ENCODE results near the gene CDT1. TPM values are rescaled to one million over a fixed set of nuclear protein-coding genes. Genes with fewer than 3 reads are reported as not detected.

The CDT1 gene
- total and polyA plus RNA-seq, 2 experiments from 2014 or later, result 5.1 to 5.2 TPM

DNA sequence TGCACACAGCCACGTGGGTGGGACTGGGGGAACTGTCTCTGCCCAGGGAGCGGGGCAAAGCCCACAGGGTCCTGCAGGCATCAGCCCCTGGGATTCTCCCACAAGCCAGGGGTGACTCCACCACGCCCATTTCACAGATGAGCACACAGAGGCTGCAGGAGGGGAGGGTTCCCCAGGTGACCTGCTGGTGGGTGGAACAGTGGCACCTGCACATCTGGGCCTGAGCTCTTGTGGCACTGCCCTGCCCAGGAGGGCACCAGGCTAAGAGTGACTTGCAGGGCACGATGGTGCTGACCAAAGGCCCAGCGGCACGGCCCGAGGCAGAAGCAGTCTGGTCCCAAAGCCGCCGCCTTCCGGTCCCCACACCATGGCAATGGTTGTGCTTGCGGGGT lies 42.5 kb upstream of the CDT1 start:
- 94% methylated on average over 5 of the region's 11 CpGs for WGBS (ENCODE audit: low lambda C conversion rate, missing lambda C conversion rate)
- Histone ChIP-seq H4K20me1 (ENCODE audit: insufficient read depth, poor library complexity, severe bottlenecking) (peaks cover 1% of the 10 kb centered on the region), H3K27ac (no peak overlapping the region), H3K27me3 (no peaks in the 10 kb centered on the region), H2AFZ (no peak overlapping the region), H3K36me3 (replicated peaks; ENCODE audit: insufficient read depth, low read depth) (no peaks in the 10 kb centered on the region), H3K4me2 (no peak overlapping the region), H3K4me1 (ENCODE audit: insufficient read depth) (peaks cover 37% of the 10 kb centered on the region), H3K79me2 (peaks cover 29% of the 10 kb centered on the region), H3K9me2 (replicated peaks; ENCODE audit: insufficient read depth) (no peaks in the 10 kb centered on the region), H3K9me3 (ENCODE audit: low read depth) (no peaks in the 10 kb centered on the region), H3K4me3 (no peak overlapping the region)
- no peak for TF ChIP-seq EZH2phosphoT487 (IDR thresholded peaks at IDR 0.05; ENCODE audit: low read depth, severe bottlenecking, unreplicated experiment)
- TF ChIP-seq CTCF (IDR thresholded peaks at IDR 0.05; ENCODE audit: poor library complexity), result no peak
- DNase-seq (ENCODE audit: low spot score), result no peak

GRCh38 chr16:88761830-88762229 lies 41.8 kb upstream of the CDT1 start:
- H2AFZ ChIP-seq, result no peak overlapping the region
- no peak for TF ChIP-seq EZH2 (IDR thresholded peaks at IDR 0.05; ENCODE audit: borderline replicate concordance)
- TF ChIP-seq CTCF (IDR thresholded peaks at IDR 0.05; ENCODE audit: poor library complexity), result no peak
- TF ChIP-seq EZH2phosphoT487 (IDR thresholded peaks at IDR 0.05; ENCODE audit: low read depth, severe bottlenecking, unreplicated experiment), result no peak
- WGBS (ENCODE audit: low lambda C conversion rate, missing lambda C conversion rate), result 80% methylated on average over 10 of the region's 10 CpGs
- no peak for DNase-seq (ENCODE audit: low spot score)
- H3K4me3 ChIP-seq, result no peak overlapping the region
- H3K36me3 ChIP-seq (replicated peaks; ENCODE audit: insufficient read depth, low read depth), result no peaks in the 10 kb centered on the region
- peaks cover 36% of the 10 kb centered on the region for H3K79me2 ChIP-seq
- H3K9me3 ChIP-seq (ENCODE audit: low read depth), result no peaks in the 10 kb centered on the region
- no peak overlapping the region for H3K4me2 ChIP-seq
- H3K9me2 ChIP-seq (replicated peaks; ENCODE audit: insufficient read depth), result no peaks in the 10 kb centered on the region
- H3K27ac ChIP-seq, result no peak overlapping the region
- H3K4me1 ChIP-seq (ENCODE audit: insufficient read depth), result peaks cover 37% of the 10 kb centered on the region
- no peaks in the 10 kb centered on the region for H3K27me3 ChIP-seq
- peaks cover 8% of the 10 kb centered on the region for H4K20me1 ChIP-seq (ENCODE audit: insufficient read depth, poor library complexity, severe bottlenecking)

- Histone ChIP-seq H3K36me3 (replicated peaks; ENCODE audit: insufficient read depth, low read depth) (no peaks in the 10 kb centered on the region), H3K79me2 (peaks cover 42% of the 10 kb centered on the region), H3K27ac (no peak overlapping the region), H3K27me3 (no peaks in the 10 kb centered on the region), H3K9me2 (replicated peaks; ENCODE audit: insufficient read depth) (no peaks in the 10 kb centered on the region), H3K4me3 (no peak overlapping the region), H2AFZ (no peak overlapping the region), H3K9me3 (ENCODE audit: low read depth) (no peaks in the 10 kb centered on the region), H3K4me1 (ENCODE audit: insufficient read depth) (peaks cover 37% of the 10 kb centered on the region), H3K4me2 (no peak overlapping the region), H4K20me1 (ENCODE audit: insufficient read depth, poor library complexity, severe bottlenecking) (peaks cover 13% of the 10 kb centered on the region)
- DNase-seq (ENCODE audit: low spot score), result no peak
- WGBS (ENCODE audit: low lambda C conversion rate, missing lambda C conversion rate), result 85% methylated on average over 15 of the region's 16 CpGs
- TF ChIP-seq EZH2phosphoT487 (IDR thresholded peaks at IDR 0.05; ENCODE audit: low read depth, severe bottlenecking, unreplicated experiment) (no peak), CTCF (IDR thresholded peaks at IDR 0.05; ENCODE audit: poor library complexity) (no peak), EZH2 (IDR thresholded peaks at IDR 0.05; ENCODE audit: borderline replicate concordance) (no peak)
These were observed 41.2 kb upstream of the CDT1 start for GRCh38 chr16:88762258-88762870.
